Activated CD4-positive, CD25-positive, alpha-beta regulatory T cell (primary cell): ENCODE data around the gene CEP112.

Source experiments
- DNase-seq, 4 experiments: peaks; one replicate each; lab custom pipeline; 2025; lab: John Stamatoyannopoulos, UW

The CEP112 gene

GRCh38 chr17:66191593-66192377 is at the start of gene CEP112:
TSS of gene CEP112 (minus strand) at chr17:66192133.
- peak; percentile 37 to 67 (median 60) for DNase-seq

GRCh38 chr17:66240630-66241029 is 48.7 kb upstream of the CEP112 start:
- DNase-seq, result no peak

- no peak for DNase-seq
Observed at GRCh38 chr17:66240013-66240412, 48.1 kb upstream of the CEP112 start.

GRCh38 chr17:66235377-66235994 is 43.6 kb upstream of the CEP112 start:
- DNase-seq, result no peak

GRCh38 chr17:66234611-66235010 is 42.7 kb upstream of the CEP112 start:
- DNase-seq, result no peak

- DNase-seq, result no peak
Observed at GRCh38 chr17:66233023-66233753, 41.3 kb upstream of the CEP112 start.

- no peak for DNase-seq
Observed at GRCh38 chr17:66230922-66231591, 39.1 kb upstream of the CEP112 start.

- no peak for DNase-seq
Observed at GRCh38 chr17:66229783-66230538, 38.0 kb upstream of the CEP112 start.

- no peak for DNase-seq
Observed at GRCh38 chr17:66228887-66229782, 37.2 kb upstream of the CEP112 start, which contains the start of gene APOH. TSS of gene APOH (minus strand) at chr17:66229415. CDS start at chr17:66229379, 36 bp downstream.

GRCh38 chr17:66227212-66228045 is 35.5 kb upstream of the CEP112 start:
- DNase-seq, result no peak

- no peak for DNase-seq
Observed at GRCh38 chr17:66222798-66223350, 30.9 kb upstream of the CEP112 start.

- no peak for DNase-seq
Observed at GRCh38 chr17:66221755-66222530, 30.0 kb upstream of the CEP112 start.

- no peak for DNase-seq
Observed at GRCh38 chr17:66221343-66221742, 29.4 kb upstream of the CEP112 start.

GRCh38 chr17:66220079-66220835 is 28.3 kb upstream of the CEP112 start:
- DNase-seq, result no peak

GRCh38 chr17:66215529-66215911 is 23.6 kb upstream of the CEP112 start:
- no peak for DNase-seq

GRCh38 chr17:66214884-66215528 is 23.1 kb upstream of the CEP112 start:
- DNase-seq, result no peak
